Inferior parietal cortex (tissue), 1 donor: ENCODE data around the gene GCSH.

Experiments
- DNase-seq: peaks from one replicate; pipeline ENCODE4 v3.0.0-alpha.2; 2016; ENCODE audit errors: extremely low spot score

Gene GCSH

GRCh38 chr16:81042821-81043220, 53.4 kb downstream of the GCSH start:
- DNase-seq: no peak

DNA sequence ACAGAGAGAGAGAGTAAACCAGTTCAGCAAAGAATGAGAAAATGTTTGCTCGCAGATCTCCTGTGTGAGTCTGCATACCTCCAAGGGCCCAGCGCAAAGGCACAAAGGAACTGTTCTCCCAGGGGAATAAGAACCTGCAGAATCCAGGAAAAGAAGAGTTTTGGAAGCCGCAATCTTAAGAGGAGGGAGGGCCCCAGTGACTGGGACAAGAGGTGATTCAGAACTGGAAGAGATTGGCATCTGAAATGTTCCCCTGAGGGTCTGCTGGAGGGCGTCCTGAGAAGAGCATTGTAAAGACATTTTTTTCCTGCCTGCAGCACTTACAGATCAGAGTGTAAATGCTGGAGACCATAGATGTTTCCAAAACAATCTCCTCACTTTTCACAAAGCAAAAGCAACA, 54.5 kb downstream of the GCSH start:
- DNase-seq: no peak

- DNase-seq: no peak
Measured at GRCh38 chr16:81040842-81041241, 55.4 kb downstream of the GCSH start.

DNA sequence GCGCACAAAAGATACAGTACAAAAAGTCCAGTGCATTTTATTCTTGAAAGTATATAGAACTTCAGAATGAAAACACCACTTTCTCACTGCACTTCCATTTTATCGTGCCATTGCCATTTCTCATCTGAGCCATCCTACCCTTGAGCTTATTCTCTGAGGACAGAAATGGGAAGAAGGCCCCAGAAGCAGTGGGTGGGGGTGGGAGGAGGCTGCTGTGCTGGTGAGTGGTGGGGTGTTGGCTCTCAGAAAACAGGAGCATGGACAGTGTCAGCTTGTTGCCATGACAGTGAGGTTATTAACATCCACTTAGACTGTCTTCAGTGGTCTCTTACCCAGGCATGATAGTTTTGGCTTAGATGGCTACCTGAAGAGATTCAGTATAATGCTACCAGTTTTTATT, 56.1 kb downstream of the GCSH start:
- DNase-seq: no peak

GRCh38 chr16:81036751-81037350, 59.3 kb downstream of the GCSH start:
- DNase-seq: peak; percentile 9

DNA sequence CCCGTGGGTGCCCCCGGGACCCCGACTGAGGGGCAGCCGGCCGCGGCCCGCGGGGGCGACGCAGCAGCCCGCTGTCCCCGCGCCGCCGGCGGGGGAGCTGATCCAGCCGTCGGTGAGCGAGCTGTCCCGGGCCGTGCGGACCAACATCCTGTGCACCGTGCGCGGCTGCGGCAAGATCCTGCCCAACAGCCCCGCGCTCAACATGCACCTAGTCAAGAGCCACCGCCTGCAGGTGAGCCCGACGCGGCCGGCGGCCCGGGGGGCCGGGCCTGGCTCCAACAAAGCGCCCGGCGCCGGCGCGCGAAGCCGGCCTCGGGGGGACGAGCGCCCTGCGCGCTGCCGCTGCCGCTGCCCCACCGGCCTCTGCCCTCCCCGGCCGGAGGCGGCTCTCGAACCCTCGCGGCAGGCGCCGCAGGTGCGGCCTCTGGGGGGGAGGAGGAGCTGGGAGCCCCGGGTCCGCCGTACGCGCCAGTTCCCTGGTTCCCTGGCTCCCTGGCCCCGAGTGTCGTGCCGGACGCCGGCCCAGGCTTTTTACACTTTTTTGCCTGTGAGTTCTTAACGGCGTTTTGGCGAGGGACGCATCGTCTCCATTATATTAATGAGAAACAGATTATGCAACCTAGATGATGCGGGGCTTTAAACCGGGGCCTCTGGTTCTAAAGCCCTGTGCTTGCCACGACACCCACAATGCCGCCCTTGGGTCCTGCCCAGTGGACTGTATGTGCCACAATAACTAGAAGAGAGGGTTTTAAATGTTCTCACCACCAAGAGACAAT, 60.0 kb downstream of the GCSH start:
- DNase-seq: peak; percentile 28

GRCh38 chr16:81035398-81035974, 60.7 kb downstream of the GCSH start, which contains the start of gene ATMIN:
Gene ATMIN (plus strand): TSS chr16:81035842. CDS start chr16:81035871, 29 bp downstream.
- DNase-seq: peak; percentile 87
